ENCODE data around the gene OR51D1. TPM values are rescaled to one million over a fixed set of nuclear protein-coding genes. Genes with fewer than 3 reads are reported as not detected.

The OR51D1 gene
- total RNA-seq, 1 experiment from 2014 or later = not detected

DNA sequence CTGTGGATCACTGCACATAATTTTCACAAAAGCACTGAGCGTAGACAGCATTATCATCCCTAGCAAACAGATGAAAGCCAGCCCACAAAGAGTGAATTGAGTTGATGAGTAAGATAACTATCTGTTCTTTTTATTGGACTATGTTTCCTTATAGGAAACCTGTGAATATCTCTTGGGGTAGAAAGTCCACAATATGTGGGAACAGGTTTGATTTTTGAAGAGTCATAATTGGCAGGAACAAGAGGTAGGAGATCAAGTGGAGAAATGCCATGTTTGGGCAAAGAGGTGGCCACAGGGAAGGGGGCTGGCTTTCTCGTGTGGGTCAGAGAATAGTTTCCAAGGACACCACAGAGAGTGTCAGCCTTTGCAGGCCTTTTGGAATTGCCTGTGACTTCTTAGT, 36.5 kb downstream of the OR51D1 start:
- H3K9me3 ChIP-seq (ENCODE audit: low read depth, low read length, poor library complexity, severe bottlenecking) = no peaks in the 10 kb centered on the region
- no TSS peak for BruUV-seq (replicated peaks)
- TF ChIP-seq, protein P1, sequence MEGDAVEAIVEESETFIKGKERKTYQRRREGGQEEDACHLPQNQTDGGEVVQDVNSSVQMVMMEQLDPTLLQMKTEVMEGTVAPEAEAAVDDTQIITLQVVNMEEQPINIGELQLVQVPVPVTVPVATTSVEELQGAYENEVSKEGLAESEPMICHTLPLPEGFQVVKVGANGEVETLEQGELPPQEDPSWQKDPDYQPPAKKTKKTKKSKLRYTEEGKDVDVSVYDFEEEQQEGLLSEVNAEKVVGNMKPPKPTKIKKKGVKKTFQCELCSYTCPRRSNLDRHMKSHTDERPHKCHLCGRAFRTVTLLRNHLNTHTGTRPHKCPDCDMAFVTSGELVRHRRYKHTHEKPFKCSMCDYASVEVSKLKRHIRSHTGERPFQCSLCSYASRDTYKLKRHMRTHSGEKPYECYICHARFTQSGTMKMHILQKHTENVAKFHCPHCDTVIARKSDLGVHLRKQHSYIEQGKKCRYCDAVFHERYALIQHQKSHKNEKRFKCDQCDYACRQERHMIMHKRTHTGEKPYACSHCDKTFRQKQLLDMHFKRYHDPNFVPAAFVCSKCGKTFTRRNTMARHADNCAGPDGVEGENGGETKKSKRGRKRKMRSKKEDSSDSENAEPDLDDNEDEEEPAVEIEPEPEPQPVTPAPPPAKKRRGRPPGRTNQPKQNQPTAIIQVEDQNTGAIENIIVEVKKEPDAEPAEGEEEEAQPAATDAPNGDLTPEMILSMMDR (conservative IDR thresholded peaks at IDR 0.05; ENCODE audit: low read depth, low read length) = no peak
- TF ChIP-seq EZH2 (IDR thresholded peaks at IDR 0.05; ENCODE audit: borderline replicate concordance, low read depth, low read length, poor library complexity, severe bottlenecking) = no peak
- CTCF ChIA-PET = no interaction called here
- no peak overlapping the region for H3K27ac ChIP-seq (ENCODE audit: low read depth, low read length, poor library complexity, severe bottlenecking)
- intact Hi-C loops (cut with micrococcal nuclease; ENCODE audit: unreplicated experiment) = no loop called here
- DNase-seq (ENCODE audit: low spot score) = no peak
- no peaks in the 10 kb centered on the region for H3K36me3 ChIP-seq (ENCODE audit: insufficient read depth, low read length, poor library complexity, severe bottlenecking)
- POLR2A ChIA-PET (ENCODE audit: low non-redundant PET) = no interaction called here
- H3K4me1 ChIP-seq (ENCODE audit: insufficient read depth, low read length, poor library complexity, severe bottlenecking) = peaks cover 9% of the 10 kb centered on the region
- no peak overlapping the region for H3K4me3 ChIP-seq (ENCODE audit: low read depth, low read length, poor library complexity, severe bottlenecking)
- H3K27me3 ChIP-seq (replicated peaks; ENCODE audit: insufficient read depth, low read depth, low read length, poor library complexity) = no peaks in the 10 kb centered on the region

DNA sequence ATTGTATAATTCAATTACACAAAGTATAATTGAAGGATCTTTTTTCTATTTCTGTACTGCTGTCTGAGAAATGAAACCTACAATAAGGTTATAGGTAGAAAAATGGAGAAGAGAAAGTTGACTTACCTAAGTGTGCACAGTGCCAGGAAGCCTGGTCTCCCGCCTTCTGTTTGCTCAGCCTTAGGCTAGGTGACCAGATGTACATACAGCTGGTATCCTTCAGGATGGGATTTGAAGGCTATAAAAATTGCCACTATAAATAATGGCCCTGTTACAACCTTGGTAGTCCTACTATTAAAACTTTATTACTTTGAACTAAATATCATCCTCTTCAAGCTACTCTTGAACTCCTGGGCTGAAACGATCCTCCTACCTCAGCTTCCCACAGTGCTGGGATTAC, 40.7 kb downstream of the OR51D1 start:
- no peaks in the 10 kb centered on the region for H3K27me3 ChIP-seq (replicated peaks; ENCODE audit: insufficient read depth, low read depth, low read length, poor library complexity)
- no peak overlapping the region for H3K27ac ChIP-seq (ENCODE audit: low read depth, low read length, poor library complexity, severe bottlenecking)
- no peaks in the 10 kb centered on the region for H3K36me3 ChIP-seq (ENCODE audit: insufficient read depth, low read length, poor library complexity, severe bottlenecking)
- H3K9me3 ChIP-seq (ENCODE audit: low read depth, low read length, poor library complexity, severe bottlenecking) = no peaks in the 10 kb centered on the region
- intact Hi-C loops (cut with micrococcal nuclease; ENCODE audit: unreplicated experiment) = no loop called here
- H3K4me3 ChIP-seq (ENCODE audit: low read depth, low read length, poor library complexity, severe bottlenecking) = no peak overlapping the region
- ChIA-PET CTCF (no interaction called here), POLR2A (ENCODE audit: low non-redundant PET) (no interaction called here)
- no peak for DNase-seq (ENCODE audit: low spot score)
- TF ChIP-seq, protein P1 (conservative IDR thresholded peaks at IDR 0.05; ENCODE audit: low read depth, low read length) = no peak
- TF ChIP-seq EZH2 (IDR thresholded peaks at IDR 0.05; ENCODE audit: borderline replicate concordance, low read depth, low read length, poor library complexity, severe bottlenecking) = no peak
- H3K4me1 ChIP-seq (ENCODE audit: insufficient read depth, low read length, poor library complexity, severe bottlenecking) = peaks cover 19% of the 10 kb centered on the region
- BruUV-seq (replicated peaks) = no TSS peak

DNA sequence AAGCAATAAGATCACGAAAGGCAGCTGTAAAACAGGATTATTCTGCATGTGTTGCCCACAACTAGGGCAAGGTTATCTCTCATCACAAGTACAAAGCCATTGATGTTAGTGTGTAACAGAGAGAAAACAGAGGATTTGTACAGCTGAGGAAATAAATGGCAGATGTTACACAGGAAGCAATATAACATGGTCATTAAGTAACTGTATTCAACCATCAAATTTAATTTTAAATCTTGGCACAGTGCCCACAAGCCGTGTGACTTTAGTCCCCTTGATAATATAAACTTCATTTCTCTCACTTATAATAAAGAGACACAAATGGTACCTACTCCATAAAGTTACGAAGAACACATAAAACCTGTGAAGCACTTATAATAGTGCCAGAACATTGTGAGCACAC, 43.1 kb downstream of the OR51D1 start:
- CTCF ChIA-PET = interaction anchor here (0.9 kb wide), 1 partner anchor 43 kb away, joined by 3 read pairs; the partner anchor contains the start of gene OR51D1

More for the DNA sequence above, 43.1 kb downstream of the OR51D1 start:
- intact Hi-C loops (cut with micrococcal nuclease; ENCODE audit: unreplicated experiment) = loop anchor here (2.0 kb wide), 1 partner anchor 18 kb away; no protein-coding TSS in a partner anchor
- TF ChIP-seq, protein P1 (conservative IDR thresholded peaks at IDR 0.05; ENCODE audit: low read depth, low read length) = no peak
- Histone ChIP-seq H3K4me3 (ENCODE audit: low read depth, low read length, poor library complexity, severe bottlenecking) (no peak overlapping the region), H3K36me3 (ENCODE audit: insufficient read depth, low read length, poor library complexity, severe bottlenecking) (no peaks in the 10 kb centered on the region), H3K27ac (ENCODE audit: low read depth, low read length, poor library complexity, severe bottlenecking) (no peak overlapping the region), H3K9me3 (ENCODE audit: low read depth, low read length, poor library complexity, severe bottlenecking) (no peaks in the 10 kb centered on the region), H3K27me3 (replicated peaks; ENCODE audit: insufficient read depth, low read depth, low read length, poor library complexity) (no peaks in the 10 kb centered on the region), H3K4me1 (ENCODE audit: insufficient read depth, low read length, poor library complexity, severe bottlenecking) (peaks cover 20% of the 10 kb centered on the region)
- no TSS peak for BruUV-seq (replicated peaks)
- POLR2A ChIA-PET (ENCODE audit: low non-redundant PET) = no interaction called here
- DNase-seq (ENCODE audit: low spot score) = peak; percentile 82

All from A673 (cell line).